Endodermal cell (in vitro differentiated cells): ENCODE data around the gene NABP1. TPM values are rescaled to one million over a fixed set of nuclear protein-coding genes. Genes with fewer than 3 reads are reported as not detected.

Experiments
- DNase-seq: peaks from one replicate; pipeline ENCODE4 v3.0.0-alpha.2; 2017
- H3K27ac ChIP-seq: 2 replicates; pipeline ENCODE4 v1.5.1; 2013; ENCODE audit warnings: mild to moderate bottlenecking, low read depth, low read length, moderate library complexity
- H3K27me3 ChIP-seq: 2 replicates; pipeline ENCODE4 v1.6.1; 2013; ENCODE audit warnings: mild to moderate bottlenecking, low read length, moderate library complexity; ENCODE audit not compliant: insufficient read depth, control insufficient read depth, poor library complexity, severe bottlenecking
- H3K36me3 ChIP-seq: 2 replicates; pipeline ENCODE4 v1.7.0; 2013; ENCODE audit warnings: mild to moderate bottlenecking, low read length, moderate library complexity; ENCODE audit not compliant: control insufficient read depth, insufficient read depth
- H3K4me1 ChIP-seq: one replicate; pipeline ENCODE4 v1.7.0; 2013; ENCODE audit warnings: low read length; ENCODE audit not compliant: control insufficient read depth, insufficient read depth
- H3K4me3 ChIP-seq: 2 replicates; pipeline ENCODE4 v1.5.1; 2013; ENCODE audit warnings: mild to moderate bottlenecking, low read length, moderate library complexity
- H3K9ac ChIP-seq: 2 replicates; pipeline ENCODE4 v1.6.1; 2013; ENCODE audit warnings: mild to moderate bottlenecking, low read length, moderate library complexity; ENCODE audit not compliant: poor library complexity, severe bottlenecking; ENCODE audit errors: extremely low read depth
- H3K9me3 ChIP-seq: 2 replicates; pipeline ENCODE4 v1.6.1; 2013; ENCODE audit warnings: mild to moderate bottlenecking, low read length, moderate library complexity; ENCODE audit not compliant: control insufficient read depth
- H3K27ac Mint-ChIP-seq: 2 replicates; pipeline ENCODE4 v1.8.0; 2020; ENCODE audit warnings: mixed read lengths
- H3K27me3 Mint-ChIP-seq: 2 replicates; pipeline ENCODE4 v1.8.0; 2021; ENCODE audit warnings: mild to moderate bottlenecking, mixed read lengths; ENCODE audit not compliant: insufficient read depth
- H3K36me3 Mint-ChIP-seq: 2 replicates; pipeline ENCODE4 v1.8.0; 2020; ENCODE audit warnings: low read depth, mixed read lengths
- H3K4me1 Mint-ChIP-seq: 2 replicates; pipeline ENCODE4 v1.8.0; 2020; ENCODE audit warnings: mixed read lengths
- H3K4me3 Mint-ChIP-seq: 2 replicates; pipeline ENCODE4 v1.8.0; 2020; ENCODE audit warnings: mild to moderate bottlenecking, moderate library complexity, mixed read lengths
- H3K9me3 Mint-ChIP-seq: 2 replicates; pipeline ENCODE4 v1.8.0; 2020; ENCODE audit warnings: mild to moderate bottlenecking, mixed read lengths
- WGBS, 2 experiments: methylation state at CpG; one replicate each; pipeline versions ENCODE4 v1.1.5 to v1.1.7; 2013; ENCODE audit warnings: missing lambda C conversion rate in 2 of 2, mixed read lengths in 1 of 2; ENCODE audit not compliant: insufficient coverage in 1 of 2, insufficient read length in 1 of 2; 5-methylcytosine and 5-hydroxymethylcytosine counted together
- total RNA-seq, 2 donors: library from RNA; stranded (reverse); fragmentation: NEBNext Ultra II Directional in 1 of 2; extraction: Animal tissue kit (Norgen Biotek cat#: 25700) in 1 of 2; gene quantifications; 2 replicates in 1 of 2; 3 replicates in 1 of 2; pipeline ENCODE4 v1.2.1, GENCODE V29; 2021
- TF ChIP-seq, protein P1 (sequence below): fragments of 200-600 bp; sonication (generic); conservative IDR thresholded peaks from 2 replicates; pipeline ENCODE4 v1.5.0; 2021; ENCODE audit warnings: antibody characterized with exemption, mild to moderate bottlenecking

NABP1 gene
- total RNA-seq, 2 donors from 2014 or later, result 5.8 to 8.7 TPM

GRCh38 chr2:191706791-191707190, 28.9 kb downstream of the NABP1 start:
- no peaks in the 10 kb centered on the region for H3K4me1 Mint-ChIP-seq
- Histone ChIP-seq H3K9me3 (no peaks in the 10 kb centered on the region), H3K4me3 (no peak overlapping the region), H3K27ac (no peak overlapping the region), H3K9ac (no peak overlapping the region), H3K36me3 (no peaks in the 10 kb centered on the region), H3K4me1 (no peaks in the 10 kb centered on the region), H3K27me3 (no peaks in the 10 kb centered on the region)
- TF ChIP-seq, protein P1, sequence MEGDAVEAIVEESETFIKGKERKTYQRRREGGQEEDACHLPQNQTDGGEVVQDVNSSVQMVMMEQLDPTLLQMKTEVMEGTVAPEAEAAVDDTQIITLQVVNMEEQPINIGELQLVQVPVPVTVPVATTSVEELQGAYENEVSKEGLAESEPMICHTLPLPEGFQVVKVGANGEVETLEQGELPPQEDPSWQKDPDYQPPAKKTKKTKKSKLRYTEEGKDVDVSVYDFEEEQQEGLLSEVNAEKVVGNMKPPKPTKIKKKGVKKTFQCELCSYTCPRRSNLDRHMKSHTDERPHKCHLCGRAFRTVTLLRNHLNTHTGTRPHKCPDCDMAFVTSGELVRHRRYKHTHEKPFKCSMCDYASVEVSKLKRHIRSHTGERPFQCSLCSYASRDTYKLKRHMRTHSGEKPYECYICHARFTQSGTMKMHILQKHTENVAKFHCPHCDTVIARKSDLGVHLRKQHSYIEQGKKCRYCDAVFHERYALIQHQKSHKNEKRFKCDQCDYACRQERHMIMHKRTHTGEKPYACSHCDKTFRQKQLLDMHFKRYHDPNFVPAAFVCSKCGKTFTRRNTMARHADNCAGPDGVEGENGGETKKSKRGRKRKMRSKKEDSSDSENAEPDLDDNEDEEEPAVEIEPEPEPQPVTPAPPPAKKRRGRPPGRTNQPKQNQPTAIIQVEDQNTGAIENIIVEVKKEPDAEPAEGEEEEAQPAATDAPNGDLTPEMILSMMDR, result no peak
- 83 to 100% methylated on average over 2 of the region's 2 CpGs for WGBS, 2 experiments
- no peaks in the 10 kb centered on the region for H3K9me3 Mint-ChIP-seq
- no peaks in the 10 kb centered on the region for H3K27me3 Mint-ChIP-seq
- H3K27ac Mint-ChIP-seq, result no peak overlapping the region
- DNase-seq, result no peak
- no peaks in the 10 kb centered on the region for H3K36me3 Mint-ChIP-seq
- no peak overlapping the region for H3K4me3 Mint-ChIP-seq

DNA sequence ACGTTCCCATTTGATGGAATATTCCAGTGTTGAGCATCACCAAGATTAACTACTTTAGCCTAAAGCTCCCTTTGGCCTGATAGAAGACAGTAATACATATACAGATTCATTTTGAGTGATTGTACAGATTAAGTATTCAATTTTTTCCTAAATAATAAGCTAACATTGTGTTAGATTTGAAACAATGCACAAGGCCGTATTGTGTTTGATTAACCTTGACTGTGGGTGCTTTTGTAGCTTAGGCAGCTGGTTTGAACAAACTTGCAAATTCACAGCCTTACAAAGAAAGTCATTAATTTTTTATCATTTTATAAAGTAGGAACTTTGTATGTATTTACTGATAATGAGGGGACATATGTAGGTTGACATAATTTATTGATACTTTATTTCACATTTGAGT, 29.6 kb downstream of the NABP1 start:
- no peak overlapping the region for H3K4me3 ChIP-seq
- no peak for DNase-seq
- Mint-ChIP-seq H3K9me3 (no peaks in the 10 kb centered on the region), H3K36me3 (no peaks in the 10 kb centered on the region), H3K27me3 (no peaks in the 10 kb centered on the region), H3K27ac (no peak overlapping the region), H3K4me1 (no peaks in the 10 kb centered on the region), H3K4me3 (no peak overlapping the region)
- H3K27me3 ChIP-seq, result no peaks in the 10 kb centered on the region
- no peaks in the 10 kb centered on the region for H3K36me3 ChIP-seq
- H3K9me3 ChIP-seq, result no peaks in the 10 kb centered on the region
- TF ChIP-seq, protein P1, result no peak
- no peaks in the 10 kb centered on the region for H3K4me1 ChIP-seq
- no peak overlapping the region for H3K27ac ChIP-seq
- H3K9ac ChIP-seq, result no peak overlapping the region
- WGBS, 2 experiments, result 95 to 100% methylated on average over 1 to 2 of the region's 2 CpGs

- no peak overlapping the region for H3K9ac ChIP-seq
- no peaks in the 10 kb centered on the region for H3K4me1 ChIP-seq
- no peak for DNase-seq
- no peaks in the 10 kb centered on the region for H3K36me3 ChIP-seq
- H3K9me3 ChIP-seq, result no peaks in the 10 kb centered on the region
- no peaks in the 10 kb centered on the region for H3K9me3 Mint-ChIP-seq
- no peak overlapping the region for H3K4me3 ChIP-seq
- H3K27me3 Mint-ChIP-seq, result no peaks in the 10 kb centered on the region
- H3K27me3 ChIP-seq, result no peaks in the 10 kb centered on the region
- no peak overlapping the region for H3K4me3 Mint-ChIP-seq
- no peak overlapping the region for H3K27ac ChIP-seq
- no peaks in the 10 kb centered on the region for H3K36me3 Mint-ChIP-seq
- no peaks in the 10 kb centered on the region for H3K4me1 Mint-ChIP-seq
- H3K27ac Mint-ChIP-seq, result no peak overlapping the region
- TF ChIP-seq, protein P1, result no peak
- WGBS, 2 experiments, result 83% methylated on average over 1 of the region's 1 CpG; no CpG with 5 or more reads in 1 of the 2 experiments
Observed at GRCh38 chr2:191710411-191710900, 32.5 kb downstream of the NABP1 start.
